ENCODE measurements around the gene SLC39A11. TPM values are rescaled to one million over a fixed set of nuclear protein-coding genes. Genes with fewer than 3 reads are reported as not detected.
"Not testable (repeated sequence)": the region's sequence is repeated elsewhere in the genome, so short reads cannot be mapped to it uniquely, and the experiment has no call there.

SLC39A11 gene
- total and polyA plus RNA-seq, 3 donors from 2014 or later: 11.4 to 18.6 (median 18.0) TPM

GRCh38 chr17:72786209-72786608, 306.3 kb downstream of the SLC39A11 start:
- TF ChIP-seq POLR2A (IDR thresholded peaks at IDR 0.05): no peak
- TF ChIP-seq, protein P1, sequence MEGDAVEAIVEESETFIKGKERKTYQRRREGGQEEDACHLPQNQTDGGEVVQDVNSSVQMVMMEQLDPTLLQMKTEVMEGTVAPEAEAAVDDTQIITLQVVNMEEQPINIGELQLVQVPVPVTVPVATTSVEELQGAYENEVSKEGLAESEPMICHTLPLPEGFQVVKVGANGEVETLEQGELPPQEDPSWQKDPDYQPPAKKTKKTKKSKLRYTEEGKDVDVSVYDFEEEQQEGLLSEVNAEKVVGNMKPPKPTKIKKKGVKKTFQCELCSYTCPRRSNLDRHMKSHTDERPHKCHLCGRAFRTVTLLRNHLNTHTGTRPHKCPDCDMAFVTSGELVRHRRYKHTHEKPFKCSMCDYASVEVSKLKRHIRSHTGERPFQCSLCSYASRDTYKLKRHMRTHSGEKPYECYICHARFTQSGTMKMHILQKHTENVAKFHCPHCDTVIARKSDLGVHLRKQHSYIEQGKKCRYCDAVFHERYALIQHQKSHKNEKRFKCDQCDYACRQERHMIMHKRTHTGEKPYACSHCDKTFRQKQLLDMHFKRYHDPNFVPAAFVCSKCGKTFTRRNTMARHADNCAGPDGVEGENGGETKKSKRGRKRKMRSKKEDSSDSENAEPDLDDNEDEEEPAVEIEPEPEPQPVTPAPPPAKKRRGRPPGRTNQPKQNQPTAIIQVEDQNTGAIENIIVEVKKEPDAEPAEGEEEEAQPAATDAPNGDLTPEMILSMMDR (IDR thresholded peaks at IDR 0.05): no peak
- WGBS, 2 donors: 58 to 71% methylated on average over 2 of the region's 2 CpGs
- H3K4me3 ChIP-seq: no peak overlapping the region

DNA sequence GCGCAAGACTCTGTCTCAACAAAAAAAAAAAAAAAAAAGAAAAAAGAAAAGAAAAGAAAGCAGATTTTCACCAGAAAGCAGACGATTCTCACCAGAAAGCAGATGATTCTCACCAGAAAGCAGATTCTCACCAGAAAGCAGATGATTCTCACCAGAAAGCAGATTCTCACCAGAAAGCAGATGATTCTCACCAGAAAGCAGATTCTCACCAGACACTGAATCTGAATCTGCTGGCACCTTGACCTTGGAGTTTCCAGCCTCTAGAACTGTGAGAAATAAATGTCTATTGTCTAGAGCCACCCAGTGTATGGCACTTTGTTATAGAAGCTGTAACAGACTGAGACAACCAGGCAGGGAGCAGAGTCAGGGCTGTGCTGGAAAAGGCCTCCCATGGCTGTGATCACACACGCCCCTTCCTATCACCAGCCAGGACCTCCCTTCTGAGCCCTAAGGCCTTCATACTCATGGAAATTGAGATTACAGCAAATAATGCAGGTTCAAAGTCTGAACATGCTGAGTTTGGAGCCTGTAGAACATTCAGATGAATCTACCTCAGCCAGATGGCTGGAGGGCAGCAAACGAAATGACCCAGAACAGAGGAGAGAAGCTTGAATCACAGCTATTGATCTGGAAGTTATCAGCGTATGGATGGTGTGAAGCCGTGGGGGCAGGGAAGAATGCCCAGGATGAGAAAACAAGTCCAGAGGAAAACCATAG, 309.3 kb downstream of the SLC39A11 start:
- intact Hi-C loops (cut with DNase I; ENCODE audit: low total_unique reads): no loop called here
- TF ChIP-seq, protein P1 (IDR thresholded peaks at IDR 0.05): no peak
- no peak for TF ChIP-seq POLR2A (IDR thresholded peaks at IDR 0.05)
- Histone ChIP-seq H3K36me3 (ENCODE audit: low read depth, missing control alignments) (no peaks in the 10 kb centered on the region), H3K4me1 (no peaks in the 10 kb centered on the region), H3K4me3 (no peak overlapping the region), H3K27me3 (no peaks in the 10 kb centered on the region), H3K27ac (no peak overlapping the region), H3K9me3 (no peaks in the 10 kb centered on the region)
- 76 to 96% methylated on average over 6 of the region's 6 CpGs for WGBS, 2 donors
- no peak for DNase-seq

More at GRCh38 chr17:72786209-72786608, 306.3 kb downstream of the SLC39A11 start:
- no peaks in the 10 kb centered on the region for H3K9me3 ChIP-seq
- H3K27ac ChIP-seq: no peak overlapping the region
- H3K27me3 ChIP-seq: no peaks in the 10 kb centered on the region
- DNase-seq: no peak
- no peaks in the 10 kb centered on the region for H3K36me3 ChIP-seq (ENCODE audit: low read depth, missing control alignments)
- intact Hi-C loops (cut with DNase I; ENCODE audit: low total_unique reads): no loop called here
- H3K4me1 ChIP-seq: no peaks in the 10 kb centered on the region

DNA sequence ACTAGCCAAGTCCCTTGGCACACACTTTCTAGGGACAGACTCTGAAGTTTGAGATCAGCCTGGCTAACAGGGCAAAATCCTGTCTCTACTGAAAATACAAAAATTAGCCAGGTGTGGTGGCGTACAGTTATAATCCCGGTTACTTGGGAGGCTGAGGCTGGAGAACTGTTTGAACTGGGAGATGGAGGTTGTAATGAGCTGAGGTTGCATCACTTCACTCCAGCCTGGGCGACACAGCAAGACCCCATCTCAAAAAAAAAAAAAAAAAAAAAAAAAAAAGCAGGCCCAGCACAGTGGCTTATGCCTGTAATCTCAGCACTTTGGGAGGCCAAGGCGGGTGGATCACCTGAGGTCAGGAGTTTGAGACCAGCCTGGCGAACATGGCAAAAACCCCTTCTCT, 310.1 kb downstream of the SLC39A11 start:
- H3K9me3 ChIP-seq; H3K4me1 ChIP-seq; intact Hi-C loops (cut with DNase I; ENCODE audit: low total_unique reads); DNase-seq; H3K36me3 ChIP-seq (ENCODE audit: low read depth, missing control alignments); H3K27ac ChIP-seq; H3K4me3 ChIP-seq; H3K27me3 ChIP-seq: not testable (repeated sequence)
- WGBS, 2 donors: 91 to 97% methylated on average over 5 of the region's 5 CpGs

DNA sequence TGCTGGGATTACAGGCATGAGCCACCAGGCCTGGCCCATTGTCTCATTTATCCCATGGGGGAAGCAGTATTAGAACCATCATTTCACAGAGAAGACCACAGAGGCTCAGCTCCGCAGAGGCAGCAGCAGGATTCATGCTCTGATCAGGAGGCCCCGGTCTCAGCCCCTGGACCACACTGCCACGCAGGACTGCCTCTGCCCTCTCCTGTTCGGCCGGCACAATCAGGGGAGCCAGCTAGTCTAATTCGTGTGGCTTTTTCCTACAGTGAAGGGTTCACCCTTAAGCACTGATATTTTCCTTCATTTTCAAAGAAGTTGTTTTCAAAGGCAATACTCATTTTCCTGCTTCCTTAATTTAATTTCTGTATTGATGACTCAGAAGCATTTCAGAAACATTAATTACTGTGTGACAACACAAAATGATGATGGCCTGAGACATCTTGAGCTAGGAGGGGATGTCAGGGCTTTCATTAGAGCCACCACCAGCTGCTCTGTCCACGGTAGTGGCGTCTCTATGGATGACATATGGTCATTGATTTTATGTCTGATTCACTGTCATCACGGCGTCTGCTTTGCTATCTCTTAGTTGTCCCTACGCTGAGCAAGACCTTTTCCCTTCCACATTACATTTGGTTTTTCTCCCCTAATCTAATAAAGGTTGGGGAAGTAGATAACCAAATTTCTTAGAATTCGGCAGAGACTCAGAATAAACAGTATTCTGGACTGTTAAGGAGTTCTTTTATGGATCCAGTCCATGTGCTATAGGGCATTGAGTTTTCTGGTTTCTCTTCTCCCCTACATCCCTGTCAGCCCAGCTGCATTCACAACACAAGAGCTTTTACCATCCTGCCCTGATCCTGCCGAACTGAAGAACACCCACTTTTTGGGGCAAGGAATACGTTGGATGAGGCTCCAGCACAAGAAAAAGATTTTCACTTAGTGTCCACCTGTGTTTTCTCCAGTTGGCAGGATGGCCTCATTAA, 314.0 kb downstream of the SLC39A11 start:
- Histone ChIP-seq H3K36me3 (ENCODE audit: low read depth, missing control alignments) (no peaks in the 10 kb centered on the region), H3K4me3 (no peak overlapping the region), H3K4me1 (no peaks in the 10 kb centered on the region), H3K9me3 (no peaks in the 10 kb centered on the region), H3K27me3 (no peaks in the 10 kb centered on the region), H3K27ac (no peak overlapping the region)
- no peak for DNase-seq
- 90 to 95% methylated on average over 14 of the region's 14 CpGs for whole genome bisulfite sequencing, 2 donors
- TF ChIP-seq, protein P1 (IDR thresholded peaks at IDR 0.05): no peak
- TF ChIP-seq POLR2A (IDR thresholded peaks at IDR 0.05): no peak
- intact Hi-C loops (cut with DNase I; ENCODE audit: low total_unique reads): no loop called here

DNA sequence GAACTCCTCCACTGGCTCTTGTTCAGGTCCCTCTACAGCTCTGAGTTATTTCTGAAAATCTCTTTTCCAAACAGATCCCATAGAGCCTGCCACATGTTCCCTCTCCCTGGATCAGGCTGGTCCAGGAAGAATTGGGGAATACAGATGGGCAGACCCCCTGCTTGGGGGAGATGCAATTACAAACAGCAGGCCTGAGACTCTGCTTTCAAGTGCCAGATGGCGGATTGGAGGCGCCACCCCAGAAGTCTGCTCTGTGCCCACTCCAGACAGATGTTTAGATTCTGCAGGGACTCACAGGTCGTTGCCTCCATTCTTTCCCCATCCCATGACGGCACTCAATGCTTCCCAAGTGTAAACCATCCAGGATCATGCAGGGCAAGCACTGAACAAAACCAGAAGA, 316.6 kb downstream of the SLC39A11 start:
- no peak for TF ChIP-seq POLR2A (IDR thresholded peaks at IDR 0.05)
- TF ChIP-seq, protein P1 (IDR thresholded peaks at IDR 0.05): no peak
- Histone ChIP-seq H3K27ac (no peak overlapping the region), H3K9me3 (no peaks in the 10 kb centered on the region), H3K4me3 (no peak overlapping the region), H3K27me3 (no peaks in the 10 kb centered on the region), H3K36me3 (ENCODE audit: low read depth, missing control alignments) (no peaks in the 10 kb centered on the region), H3K4me1 (no peaks in the 10 kb centered on the region)
- 68 to 82% methylated on average over 4 of the region's 4 CpGs for WGBS, 2 donors
- intact Hi-C loops (cut with DNase I; ENCODE audit: low total_unique reads): no loop called here
- DNase-seq: no peak

All from testis (tissue), 3 donors.